ACC112 (cell line): ENCODE measurements around the gene GPR153.

ENCODE experiments used
- H2AFZ ChIP-seq: fragments of 200-600 bp; sonication (generic); one replicate; pipeline ENCODE4 v1.6.0; 2017; ENCODE audit warnings: antibody characterized with exemption, low read length; ENCODE audit not compliant: unreplicated experiment
- H3K27ac ChIP-seq: fragments of 200-600 bp; sonication (generic); 2 replicates; pipeline ENCODE4 v1.5.1; 2014; ENCODE audit warnings: low read depth, mild to moderate bottlenecking, antibody characterized with exemption, low read length, moderate library complexity
- H3K27me3 ChIP-seq: fragments of 200-600 bp; sonication (generic); 2 replicates; pipeline ENCODE4 v1.6.1; 2014; ENCODE audit warnings: mild to moderate bottlenecking, antibody characterized with exemption, low read length, moderate library complexity, mixed read lengths; ENCODE audit not compliant: insufficient read depth
- H3K36me3 ChIP-seq: fragments of 200-600 bp; sonication (generic); 2 replicates; pipeline ENCODE4 v1.6.1; 2016; ENCODE audit warnings: mild to moderate bottlenecking, antibody characterized with exemption, low read length, moderate library complexity, mixed read lengths; ENCODE audit not compliant: insufficient read depth
- H3K4me1 ChIP-seq: fragments of 200-600 bp; sonication (generic); one replicate; pipeline ENCODE4 v1.6.1; 2016; ENCODE audit warnings: low read length, mixed read lengths; ENCODE audit not compliant: insufficient read depth, unreplicated experiment, control insufficient read depth
- H3K4me3 ChIP-seq: fragments of 200-600 bp; sonication (generic); 2 replicates; pipeline ENCODE4 v1.5.1; 2014; ENCODE audit warnings: mild to moderate bottlenecking, low read depth, low read length
- H3K79me2 ChIP-seq: fragments of 200-600 bp; sonication (generic); one replicate; pipeline ENCODE4 v1.6.0; 2016; ENCODE audit warnings: low read length; ENCODE audit not compliant: control insufficient read depth, unreplicated experiment, insufficient read depth

GPR153 gene

GRCh38 chr1:6299557-6300165 lies 38.8 kb upstream of the GPR153 start:
- no peaks in the 10 kb centered on the region for H3K79me2 ChIP-seq
- no peak overlapping the region for H3K4me3 ChIP-seq
- H3K36me3 ChIP-seq, result no peaks in the 10 kb centered on the region
- no peaks in the 10 kb centered on the region for H3K27me3 ChIP-seq
- H3K4me1 ChIP-seq, result no peaks in the 10 kb centered on the region
- H3K27ac ChIP-seq, result no peak overlapping the region
- no peak overlapping the region for H2AFZ ChIP-seq

DNA sequence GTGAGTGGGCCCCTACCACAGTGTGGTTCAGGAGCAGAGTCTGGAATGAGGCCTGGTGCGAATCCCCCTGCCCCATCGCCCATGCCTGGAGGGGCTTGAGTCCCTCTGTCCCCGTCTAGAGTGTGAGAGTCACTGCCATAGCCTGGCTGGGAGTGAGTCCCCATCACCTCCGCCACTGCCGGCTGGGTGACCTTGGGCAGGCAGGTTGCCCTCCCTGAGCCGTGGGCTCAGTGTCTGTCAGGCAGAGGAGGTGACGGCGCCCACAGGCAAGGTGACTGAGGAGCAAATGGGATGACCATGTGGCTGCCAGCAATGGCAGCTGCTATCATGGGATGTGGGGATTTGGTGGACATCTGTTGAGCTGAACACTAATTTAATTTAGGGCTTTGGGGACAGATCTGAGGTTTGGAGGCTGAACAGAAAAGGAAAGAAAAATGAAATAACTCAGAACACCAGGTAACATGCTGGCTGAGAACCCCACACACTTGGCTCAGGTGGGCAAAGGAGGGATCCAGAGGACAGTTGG lies 38.1 kb upstream of the GPR153 start:
- H3K79me2 ChIP-seq, result no peaks in the 10 kb centered on the region
- no peak overlapping the region for H2AFZ ChIP-seq
- no peak overlapping the region for H3K4me3 ChIP-seq
- H3K36me3 ChIP-seq, result no peaks in the 10 kb centered on the region
- H3K4me1 ChIP-seq, result no peaks in the 10 kb centered on the region
- no peaks in the 10 kb centered on the region for H3K27me3 ChIP-seq
- no peak overlapping the region for H3K27ac ChIP-seq

- Histone ChIP-seq H3K27ac (no peak overlapping the region), H3K36me3 (no peaks in the 10 kb centered on the region), H3K4me1 (no peaks in the 10 kb centered on the region), H3K4me3 (no peak overlapping the region), H3K27me3 (no peaks in the 10 kb centered on the region), H3K79me2 (no peaks in the 10 kb centered on the region), H2AFZ (no peak overlapping the region)
Measured at GRCh38 chr1:6298530-6298929, 37.6 kb upstream of the GPR153 start.

DNA sequence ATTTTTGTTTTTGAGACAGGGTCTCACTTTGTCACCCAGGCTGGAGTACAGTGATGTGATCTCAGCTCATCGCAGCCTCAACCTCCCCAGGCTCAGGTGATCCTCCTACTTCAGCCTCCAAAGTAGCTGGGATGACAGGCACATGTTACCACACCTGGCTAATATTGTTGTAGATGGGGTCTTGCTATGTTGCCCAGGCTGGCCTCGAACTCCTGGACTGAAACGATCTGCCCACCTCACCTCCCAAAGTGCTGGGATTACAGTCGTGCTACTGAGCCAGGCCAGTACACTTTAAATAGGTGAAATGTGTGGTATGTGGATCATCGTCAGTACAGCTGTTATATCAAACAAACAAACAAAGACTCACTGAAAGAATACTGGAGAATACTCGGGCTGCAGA lies 35.0 kb upstream of the GPR153 start:
- H3K4me3 ChIP-seq, result no peak overlapping the region
- H3K27me3 ChIP-seq, result no peaks in the 10 kb centered on the region
- H3K79me2 ChIP-seq, result no peaks in the 10 kb centered on the region
- no peak overlapping the region for H3K27ac ChIP-seq
- no peaks in the 10 kb centered on the region for H3K36me3 ChIP-seq
- no peaks in the 10 kb centered on the region for H3K4me1 ChIP-seq
- H2AFZ ChIP-seq, result no peak overlapping the region

DNA sequence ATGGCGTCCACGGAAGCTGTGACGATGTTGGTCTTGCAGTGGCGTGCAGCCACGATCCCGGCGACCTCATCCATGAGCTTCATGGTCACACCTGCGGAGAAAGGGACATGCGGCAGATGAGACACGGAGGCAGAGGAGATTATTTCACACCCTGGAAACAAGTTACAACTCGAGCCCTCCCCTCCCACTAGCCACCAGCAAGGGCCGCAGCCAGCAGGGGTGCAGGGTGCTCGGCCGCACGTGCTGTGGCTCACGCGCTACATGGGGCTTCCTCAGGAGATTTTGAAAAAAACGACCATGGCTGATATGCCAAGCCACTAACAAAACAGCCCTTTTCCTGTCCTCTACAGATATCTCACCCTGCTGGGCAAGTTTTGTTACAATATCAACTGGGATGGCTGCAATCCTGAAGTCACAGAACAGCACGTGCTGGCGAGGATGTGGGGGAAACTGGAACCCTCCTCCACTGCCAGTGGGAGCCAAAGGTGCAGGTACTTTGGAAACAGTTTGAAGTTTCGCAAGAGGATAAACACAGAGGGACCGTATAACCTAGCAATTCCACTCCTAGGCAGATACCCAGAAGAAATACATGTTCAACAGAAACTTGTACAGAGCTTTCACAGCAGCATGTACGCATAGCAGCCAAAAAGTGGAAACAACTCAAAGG lies 34.1 kb upstream of the GPR153 start:
- Histone ChIP-seq H3K4me1 (no peaks in the 10 kb centered on the region), H3K27ac (no peak overlapping the region), H2AFZ (no peak overlapping the region), H3K4me3 (no peak overlapping the region), H3K27me3 (no peaks in the 10 kb centered on the region), H3K36me3 (no peaks in the 10 kb centered on the region), H3K79me2 (no peaks in the 10 kb centered on the region)

- Histone ChIP-seq H3K79me2 (no peaks in the 10 kb centered on the region), H3K27me3 (no peaks in the 10 kb centered on the region), H3K4me1 (no peaks in the 10 kb centered on the region), H3K27ac (no peak overlapping the region), H2AFZ (no peak overlapping the region), H3K36me3 (no peaks in the 10 kb centered on the region), H3K4me3 (no peak overlapping the region)
Measured at GRCh38 chr1:6294080-6294889, 33.4 kb upstream of the GPR153 start.

DNA sequence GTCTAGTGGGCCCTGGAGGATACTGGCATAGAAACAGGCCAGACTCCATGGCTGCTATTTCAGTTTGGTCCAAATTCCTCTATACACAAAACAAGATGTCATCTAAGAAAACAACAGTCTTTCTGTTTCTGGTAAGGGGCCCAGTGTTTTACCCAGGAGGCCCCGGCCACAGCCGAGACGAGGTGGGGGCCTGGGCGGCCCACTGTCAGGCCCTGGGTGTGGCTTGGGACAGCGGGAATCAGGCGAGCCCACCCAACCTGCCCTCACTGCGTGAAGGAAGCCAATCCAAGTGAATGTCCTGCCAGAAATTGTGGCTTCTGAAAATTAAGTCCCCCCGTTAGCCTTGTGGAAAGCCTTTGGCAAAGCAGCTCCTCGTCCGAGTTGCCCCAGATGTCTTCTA lies 31.2 kb upstream of the GPR153 start:
- no peaks in the 10 kb centered on the region for H3K79me2 ChIP-seq
- H3K27me3 ChIP-seq, result no peaks in the 10 kb centered on the region
- no peak overlapping the region for H3K27ac ChIP-seq
- H3K4me3 ChIP-seq, result no peak overlapping the region
- no peaks in the 10 kb centered on the region for H3K36me3 ChIP-seq
- H2AFZ ChIP-seq, result no peak overlapping the region
- H3K4me1 ChIP-seq, result no peaks in the 10 kb centered on the region

DNA sequence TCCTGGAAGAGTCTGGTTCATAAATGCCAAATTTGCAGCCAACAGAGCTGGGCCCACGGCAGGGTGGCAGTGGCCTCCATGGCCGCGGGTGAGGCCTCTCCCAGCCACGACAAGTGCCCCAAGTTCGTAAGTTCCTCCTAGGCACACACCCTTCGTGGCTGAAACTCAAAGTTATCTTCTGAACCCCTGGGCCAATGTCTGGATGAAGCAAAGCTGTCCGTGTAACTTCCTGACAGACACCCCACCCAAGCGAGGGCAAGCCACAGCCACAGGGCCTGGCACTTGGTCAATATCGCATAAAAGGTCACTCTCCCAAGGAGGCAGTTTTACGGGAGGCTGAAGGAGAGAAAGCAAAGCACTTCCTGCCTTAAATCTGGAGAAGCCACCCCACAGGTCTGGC lies 27.8 kb upstream of the GPR153 start:
- no peaks in the 10 kb centered on the region for H3K79me2 ChIP-seq
- H3K27ac ChIP-seq, result no peak overlapping the region
- no peaks in the 10 kb centered on the region for H3K36me3 ChIP-seq
- H3K27me3 ChIP-seq, result no peaks in the 10 kb centered on the region
- H2AFZ ChIP-seq, result no peak overlapping the region
- no peaks in the 10 kb centered on the region for H3K4me1 ChIP-seq
- H3K4me3 ChIP-seq, result no peak overlapping the region

DNA sequence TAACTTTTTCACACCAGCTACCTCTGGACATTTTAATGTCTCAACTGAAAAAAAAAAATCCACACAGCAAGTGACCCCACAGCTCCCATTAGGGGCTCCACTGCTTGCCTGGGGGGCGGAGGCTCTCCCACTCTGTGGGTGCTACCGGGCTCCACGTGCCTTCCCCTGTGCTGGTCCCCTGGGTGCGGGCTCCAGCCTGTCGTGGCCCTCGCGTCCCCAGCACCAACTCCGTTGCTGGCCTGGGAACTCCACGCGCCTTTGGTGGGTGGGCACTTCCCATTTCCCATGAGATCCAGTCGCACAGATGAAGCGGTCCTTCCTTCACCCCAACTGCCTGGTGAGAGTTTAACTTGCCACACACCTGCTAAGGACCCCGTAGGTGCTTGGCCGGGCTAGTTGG lies 27.1 kb upstream of the GPR153 start:
- Histone ChIP-seq H2AFZ (no peak overlapping the region), H3K4me1 (no peaks in the 10 kb centered on the region), H3K27ac (no peak overlapping the region), H3K27me3 (no peaks in the 10 kb centered on the region), H3K4me3 (no peak overlapping the region), H3K79me2 (no peaks in the 10 kb centered on the region), H3K36me3 (no peaks in the 10 kb centered on the region)

DNA sequence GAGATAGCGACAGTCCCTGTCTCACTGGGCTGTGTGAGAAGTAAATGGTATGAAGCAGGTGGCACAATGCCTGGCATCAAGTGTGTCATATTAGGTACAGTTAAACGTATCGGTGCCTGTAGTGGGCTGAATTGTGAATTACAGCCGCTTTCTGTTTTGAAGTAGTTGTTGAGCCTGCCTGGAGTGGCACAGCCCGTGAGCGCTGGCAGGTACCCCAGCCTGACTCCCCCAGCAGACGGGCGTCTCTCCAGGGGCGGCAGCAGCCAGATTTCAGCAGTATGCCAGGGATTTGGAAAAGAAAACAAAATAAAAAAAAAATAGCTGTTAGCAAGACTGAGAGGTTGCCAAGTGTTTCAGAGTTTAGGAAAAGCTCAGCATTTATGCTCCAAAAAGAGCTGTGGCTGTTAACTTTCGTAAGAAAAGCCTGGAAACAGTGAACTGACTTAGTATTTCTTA lies 26.6 kb upstream of the GPR153 start:
- Histone ChIP-seq H3K27me3 (no peaks in the 10 kb centered on the region), H3K4me1 (no peaks in the 10 kb centered on the region), H3K36me3 (no peaks in the 10 kb centered on the region), H3K27ac (no peak overlapping the region), H2AFZ (no peak overlapping the region), H3K4me3 (no peak overlapping the region), H3K79me2 (no peaks in the 10 kb centered on the region)
